SK-N-SH (cell line): Measurements from ENCODE around the gene NEK5. TPM values are rescaled to one million over a fixed set of nuclear protein-coding genes. Genes with fewer than 3 reads are reported as not detected.

Experiments used
- CTCF ChIA-PET: fragments of 300-600, 350-600 bp; formaldehyde crosslinking; extraction: SDS; loops from one replicate; lab custom pipeline; 2021; lab: Yijun Ruan, JAX
- POLR2A ChIA-PET: fragments of 350-600 bp; sonication (Branson Sonifier 250); formaldehyde crosslinking; extraction: SDS; loops from one replicate; lab custom pipeline; 2020; ENCODE audit warnings: antibody characterized with exemption, inconsistent platforms; lab: Yijun Ruan, JAX
- DNase-seq: peaks from one replicate; pipeline ENCODE4 v3.0.0; 2012
- H2AFZ ChIP-seq: fragments of 200-600 bp; sonication (generic); 2 replicates; pipeline ENCODE4 v1.8.1; 2016; ENCODE audit warnings: antibody characterized with exemption, mild to moderate bottlenecking, low read depth
- H3F3A ChIP-seq: fragments of 200-600 bp; sonication (generic); replicated peaks from 2 replicates; pipeline ENCODE3; 2016; ENCODE audit warnings: antibody characterized with exemption, mild to moderate bottlenecking; ENCODE audit not compliant: insufficient read depth
- H3K27ac ChIP-seq, 2 experiments: fragments of 200-500 bp in 1 of 2; fragments of 200-600 bp in 1 of 2; sonication (Bioruptor generic) in 1 of 2; sonication (generic), shearing (Covaris generic) in 1 of 2; 2 replicates each; pipeline versions ENCODE4 v1.5.1 to v1.6.1; 2014 to 2016; ENCODE audit warnings: low read depth in 2 of 2, inconsistent platforms in 1 of 2, low read length in 1 of 2, mild to moderate bottlenecking in 1 of 2, mixed read lengths in 1 of 2
- H3K27me3 ChIP-seq: fragments of 200-600 bp; sonication (generic), shearing (Covaris generic); 2 replicates; pipeline ENCODE4 v1.6.1; 2016; ENCODE audit warnings: mixed run types; ENCODE audit not compliant: insufficient read depth
- H3K36me3 ChIP-seq, 2 experiments: fragments of 200-500 bp in 1 of 2; fragments of 200-600 bp in 1 of 2; sonication (Bioruptor generic) in 1 of 2; sonication (generic) in 1 of 2; replicated peaks in 1 of 2; 2 replicates each; pipeline versions ENCODE3 to v1.5.1; 2014 to 2016; ENCODE audit warnings: low read length in 1 of 2, mild to moderate bottlenecking in 1 of 2; ENCODE audit not compliant: insufficient read depth in 2 of 2, control insufficient read depth in 1 of 2
- H3K4me1 ChIP-seq, 2 experiments: fragments of 200-500 bp in 1 of 2; fragments of 200-600 bp in 1 of 2; sonication (Bioruptor generic) in 1 of 2; sonication (generic), shearing (Covaris generic) in 1 of 2; 2 replicates each; pipeline versions ENCODE4 v1.5.1 to v1.6.1; 2014 to 2016; ENCODE audit warnings: low read depth in 1 of 2, low read length in 1 of 2, mixed run types in 1 of 2; ENCODE audit not compliant: insufficient read depth in 2 of 2, control insufficient read depth in 1 of 2
- H3K4me2 ChIP-seq: fragments of 200-600 bp; sonication (generic), shearing (Covaris generic); 2 replicates; pipeline ENCODE4 v1.6.1; 2017; ENCODE audit warnings: mixed run types
- H3K4me3 ChIP-seq, 2 experiments: fragments of 200-500 bp in 1 of 2; fragments of 200-600 bp in 1 of 2; sonication (Bioruptor generic) in 1 of 2; sonication (generic), shearing (Covaris generic) in 1 of 2; 2 replicates each; pipeline versions ENCODE4 v1.5.1 to v1.8.1; 2014 to 2016; ENCODE audit warnings: low read depth in 2 of 2, inconsistent platforms in 1 of 2, low read length in 1 of 2, mild to moderate bottlenecking in 1 of 2, mixed read lengths in 1 of 2, moderate library complexity in 1 of 2
- H3K79me2 ChIP-seq: fragments of 200-600 bp; sonication (generic); 2 replicates; pipeline ENCODE4 v1.8.1; 2017; ENCODE audit warnings: mild to moderate bottlenecking; ENCODE audit not compliant: insufficient read depth
- H3K9ac ChIP-seq: fragments of 200-600 bp; sonication (generic); 2 replicates; pipeline ENCODE4 v1.6.1; 2017; ENCODE audit warnings: mixed run types
- H3K9me2 ChIP-seq: fragments of 200-600 bp; sonication (generic); 2 replicates; pipeline ENCODE4 v1.6.1; 2017; ENCODE audit warnings: mixed run types
- H3K9me3 ChIP-seq: fragments of 200-600 bp; sonication (generic); 2 replicates; pipeline ENCODE4 v1.6.1; 2017; ENCODE audit warnings: mixed run types, mild to moderate bottlenecking, moderate library complexity
- H4K20me1 ChIP-seq: fragments of 200-600 bp; sonication (generic); 2 replicates; pipeline ENCODE4 v1.6.1; 2017; ENCODE audit warnings: mild to moderate bottlenecking, mixed run types; ENCODE audit not compliant: insufficient read depth
- CHD2 ChIP-seq: fragments of 150-350 bp; IDR thresholded peaks from 2 replicates; pipeline ENCODE4 v1.6.1; 2018; ENCODE audit warnings: low read length; ENCODE audit not compliant: partially characterized antibody
- ELF1 ChIP-seq: IDR thresholded peaks from 2 replicates; pipeline ENCODE4 v1.4.0; 2012
- EP300 ChIP-seq, 2 experiments: IDR thresholded peaks; 2 replicates each; pipeline versions ENCODE4 v1.4.0 to v1.6.1; 2012; ENCODE audit warnings: borderline replicate concordance in 1 of 2, low read depth in 1 of 2, low read length in 1 of 2
- FOXJ3 ChIP-seq: sonication (generic); formaldehyde crosslinking; IDR thresholded peaks from 2 replicates; pipeline ENCODE4 v1.5.1; 2020; ENCODE audit warnings: mild to moderate bottlenecking, missing genetic modification reagents
- FOXM1 ChIP-seq: IDR thresholded peaks from 2 replicates; pipeline ENCODE4 v1.4.0; 2012; ENCODE audit warnings: low read depth, mild to moderate bottlenecking
- GATA2 ChIP-seq: sonication (generic); formaldehyde crosslinking; IDR thresholded peaks from 2 replicates; pipeline ENCODE4 v1.5.0; 2020; ENCODE audit warnings: mild to moderate bottlenecking, missing genetic modification reagents
- MEF2A ChIP-seq: IDR thresholded peaks from 2 replicates; pipeline ENCODE4 v1.4.0; 2012; ENCODE audit warnings: low read depth, borderline replicate concordance
- MXI1 ChIP-seq: IDR thresholded peaks from 2 replicates; pipeline ENCODE4 v1.6.1; 2012; ENCODE audit warnings: mild to moderate bottlenecking, low read depth, low read length, improper control_type of control experiment
- NRF1 ChIP-seq: IDR thresholded peaks from 2 replicates; pipeline ENCODE4 v1.6.1; 2012; ENCODE audit warnings: low read depth, mild to moderate bottlenecking, low read length
- POLR2AphosphoS5 ChIP-seq: IDR thresholded peaks from 2 replicates; pipeline ENCODE4 v1.6.1; 2012; ENCODE audit warnings: low read depth, low read length
- REST ChIP-seq: IDR thresholded peaks from 2 replicates; pipeline ENCODE4 v1.6.1; 2012; ENCODE audit warnings: mild to moderate bottlenecking, low read depth, low read length, moderate library complexity
- RXRA ChIP-seq: IDR thresholded peaks from 2 replicates; pipeline ENCODE4 v1.4.0; 2012; ENCODE audit warnings: low read depth, mild to moderate bottlenecking, borderline replicate concordance
- SIN3A ChIP-seq: IDR thresholded peaks from 2 replicates; pipeline ENCODE4 v1.6.1; 2012; ENCODE audit warnings: low read depth, mild to moderate bottlenecking, low read length, moderate library complexity, borderline replicate concordance
- TAF1 ChIP-seq: IDR thresholded peaks from 2 replicates; pipeline ENCODE4 v1.6.1; 2012; ENCODE audit warnings: low read depth, mild to moderate bottlenecking, low read length, moderate library complexity, borderline replicate concordance
- TCF12 ChIP-seq: IDR thresholded peaks from 2 replicates; pipeline ENCODE4 v1.4.0; 2012
- USF2 ChIP-seq: fragments of 150-350 bp; IDR thresholded peaks from 2 replicates; pipeline ENCODE4 v1.6.1; 2017; ENCODE audit warnings: antibody characterized with exemption, low read length, low read depth, borderline replicate concordance
- YY1 ChIP-seq: IDR thresholded peaks from 2 replicates; pipeline ENCODE4 v1.4.0; 2012; ENCODE audit warnings: low read depth, mild to moderate bottlenecking
- ZBTB33 ChIP-seq: IDR thresholded peaks from 2 replicates; pipeline ENCODE4 v1.4.0; 2012; ENCODE audit warnings: low read depth, borderline replicate concordance
- WGBS: methylation state at CpG from one replicate; pipeline ENCODE4 v1.1.6; 2017; ENCODE audit warnings: low lambda C conversion rate; 5-methylcytosine and 5-hydroxymethylcytosine counted together
- polyA plus RNA-seq, 3 experiments: library from polyadenylated mRNA; depleted of rRNA; stranded (reverse); fragments of >200 nt; gene quantifications; 2 replicates each; pipeline ENCODE4 v1.2.3, GENCODE V29; 2012
- TF ChIP-seq, protein P1 (sequence below): IDR thresholded peaks from 2 replicates; pipeline ENCODE4 v1.4.0; 2012; ENCODE audit warnings: low read depth

The NEK5 gene
- polyA plus RNA-seq, 1 of the 3 experiments (the other 2 are of a cell fraction), result 0.07 TPM

- DNase-seq, result no peak
- Histone ChIP-seq H3K27ac (no peak overlapping the region), H3K9me2 (no peaks in the 10 kb centered on the region), H3F3A (no peaks in the 10 kb centered on the region)
- TF ChIP-seq RXRA (no peak), CHD2 (no peak), EP300 (IDR thresholded peaks at IDR 0.05; ENCODE audit: borderline replicate concordance in 1 of 2, low read depth in 1 of 2, low read length in 1 of 2) (no peak)
- TF ChIP-seq, all 33 proteins: peak for 0
- CTCF ChIA-PET, result no interaction called here
- H3K4me2 ChIP-seq, result no peak overlapping the region
- H3K36me3 ChIP-seq, result no peaks in the 10 kb centered on the region
- POLR2A ChIA-PET, result no interaction called here
- H3K79me2 ChIP-seq, result no peaks in the 10 kb centered on the region
- H3K9me3 ChIP-seq, result no peaks in the 10 kb centered on the region
- no peak overlapping the region for H3K4me3 ChIP-seq
- H3K27me3 ChIP-seq, result no peaks in the 10 kb centered on the region
- 55% methylated on average over 2 of the region's 2 CpGs for WGBS
- no peaks in the 10 kb centered on the region for H4K20me1 ChIP-seq
- H3K9ac ChIP-seq, result no peak overlapping the region
- H3K4me1 ChIP-seq, result no peaks in the 10 kb centered on the region
- no peak overlapping the region for H2AFZ ChIP-seq
Measured at GRCh38 chr13:52096062-52096461, 32.8 kb downstream of the NEK5 start.

GRCh38 chr13:52092087-52092486 lies 36.8 kb downstream of the NEK5 start:
- Histone ChIP-seq H3K36me3 (no peaks in the 10 kb centered on the region), H3K9me3 (no peaks in the 10 kb centered on the region), H3K27me3 (no peaks in the 10 kb centered on the region), H4K20me1 (no peaks in the 10 kb centered on the region), H3K9me2 (no peaks in the 10 kb centered on the region), H3K27ac (no peak overlapping the region), H3K9ac (no peak overlapping the region), H2AFZ (no peak overlapping the region), H3K4me2 (no peak overlapping the region), H3K4me3 (no peak overlapping the region), H3K79me2 (no peaks in the 10 kb centered on the region), H3K4me1 (no peaks in the 10 kb centered on the region), H3F3A (no peaks in the 10 kb centered on the region)
- DNase-seq, result no peak
- 57% methylated on average over 2 of the region's 2 CpGs for WGBS
- ChIA-PET CTCF (no interaction called here), POLR2A (no interaction called here)
- TF ChIP-seq USF2 (no peak), REST (no peak), TCF12 (no peak), ZBTB33 (no peak), CHD2 (no peak), FOXM1 (no peak), TAF1 (no peak), SIN3A (no peak), ELF1 (no peak), NRF1 (no peak), YY1 (no peak), POLR2AphosphoS5 (no peak), FOXJ3 (CRISPR knock-in tag) (no peak), MEF2A (no peak), GATA2 (CRISPR knock-in tag) (no peak), MXI1 (no peak)
- TF ChIP-seq, protein P1, sequence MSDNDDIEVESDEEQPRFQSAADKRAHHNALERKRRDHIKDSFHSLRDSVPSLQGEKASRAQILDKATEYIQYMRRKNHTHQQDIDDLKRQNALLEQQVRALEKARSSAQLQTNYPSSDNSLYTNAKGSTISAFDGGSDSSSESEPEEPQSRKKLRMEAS, result no peak
